Measurements from ENCODE around the gene SLC34A2.
"Not testable (repeated sequence)": the region's sequence is repeated elsewhere in the genome, so short reads cannot be mapped to it uniquely, and the experiment has no call there.

SLC34A2 gene

DNA sequence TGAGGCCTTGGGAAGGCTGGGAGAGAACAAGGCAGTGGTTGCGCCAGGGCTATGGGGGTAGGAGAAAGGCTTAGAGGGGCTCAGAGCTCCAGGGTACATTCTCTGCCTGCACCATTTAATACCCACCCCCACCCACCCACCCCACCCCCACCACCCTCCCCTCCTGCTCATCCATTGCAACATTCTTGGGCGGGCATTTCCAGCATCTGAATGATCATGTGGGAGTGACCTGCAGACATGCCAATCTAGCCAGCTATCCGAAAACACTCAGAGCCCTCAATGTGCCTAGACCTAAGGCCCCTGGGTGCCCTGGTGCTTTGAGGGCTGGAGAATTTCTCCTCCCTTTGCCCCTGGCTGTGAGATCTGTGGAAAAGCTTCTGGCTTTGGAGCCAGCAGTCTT, 3.1 kb downstream of the SLC34A2 start:
- H3K27ac ChIP-seq: no peak overlapping the region
- no peak overlapping the region for H3K4me3 ChIP-seq

DNA sequence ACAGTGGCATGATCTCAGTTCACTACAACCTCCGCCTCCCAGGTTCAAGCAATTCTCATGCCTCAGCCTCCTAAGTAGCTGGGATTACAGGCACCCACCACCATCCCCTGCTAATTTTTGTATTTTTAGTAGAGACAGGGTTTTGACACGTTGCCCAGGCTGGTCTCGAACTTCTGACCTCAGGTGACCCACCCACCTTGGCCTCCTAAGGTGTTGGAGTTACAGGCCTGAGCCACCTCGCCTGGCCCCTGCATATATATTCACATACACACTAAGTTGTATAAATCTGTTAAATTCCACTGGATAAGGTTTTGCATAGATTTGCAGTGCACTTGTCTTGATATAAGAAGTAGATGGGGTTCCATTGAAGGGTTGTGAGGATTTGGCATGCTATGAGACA, 5.8 kb downstream of the SLC34A2 start:
- H3K4me3 ChIP-seq, H3K27ac ChIP-seq: not testable (repeated sequence)

DNA sequence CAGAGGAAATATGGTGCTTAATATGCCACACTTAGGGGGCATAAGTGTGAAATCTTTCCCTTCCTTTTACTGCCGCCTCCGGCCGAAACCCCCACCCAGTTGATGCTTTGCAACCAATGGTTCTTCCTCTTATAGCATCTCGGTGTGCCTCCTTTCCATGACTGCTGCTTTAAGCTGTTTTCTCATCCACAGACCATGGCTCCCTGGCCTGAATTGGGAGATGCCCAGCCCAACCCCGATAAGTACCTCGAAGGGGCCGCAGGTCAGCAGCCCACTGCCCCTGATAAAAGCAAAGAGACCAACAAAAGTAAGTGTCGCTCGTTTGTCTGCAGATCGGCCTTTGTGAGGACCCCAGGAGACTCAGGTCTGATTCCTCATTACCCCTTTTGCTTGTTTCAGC, 6.7 kb downstream of the SLC34A2 start:
- Histone ChIP-seq H3K27ac (no peak overlapping the region), H3K4me3 (no peak overlapping the region)

DNA sequence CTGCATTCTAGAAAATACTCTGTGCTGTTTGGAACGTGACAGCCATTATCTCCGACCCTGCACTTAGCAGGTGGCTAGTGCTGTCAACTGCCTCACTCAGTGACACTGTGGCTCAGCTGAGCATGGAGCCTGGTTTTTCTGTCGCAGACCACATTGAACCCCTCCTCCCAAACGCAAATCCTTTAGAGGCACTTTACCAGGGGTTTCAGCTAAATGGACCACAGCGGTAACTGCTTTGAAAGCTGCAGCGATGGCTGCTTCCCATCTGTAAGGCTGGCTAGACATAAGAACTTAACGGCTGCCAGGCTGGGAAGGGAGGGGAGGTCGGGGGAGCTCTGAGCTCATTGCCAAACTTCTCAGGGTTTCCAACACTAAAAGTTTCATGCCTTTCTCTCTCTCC, 8.1 kb downstream of the SLC34A2 start:
- H3K27ac ChIP-seq: no peak overlapping the region
- H3K4me3 ChIP-seq: no peak overlapping the region

DNA sequence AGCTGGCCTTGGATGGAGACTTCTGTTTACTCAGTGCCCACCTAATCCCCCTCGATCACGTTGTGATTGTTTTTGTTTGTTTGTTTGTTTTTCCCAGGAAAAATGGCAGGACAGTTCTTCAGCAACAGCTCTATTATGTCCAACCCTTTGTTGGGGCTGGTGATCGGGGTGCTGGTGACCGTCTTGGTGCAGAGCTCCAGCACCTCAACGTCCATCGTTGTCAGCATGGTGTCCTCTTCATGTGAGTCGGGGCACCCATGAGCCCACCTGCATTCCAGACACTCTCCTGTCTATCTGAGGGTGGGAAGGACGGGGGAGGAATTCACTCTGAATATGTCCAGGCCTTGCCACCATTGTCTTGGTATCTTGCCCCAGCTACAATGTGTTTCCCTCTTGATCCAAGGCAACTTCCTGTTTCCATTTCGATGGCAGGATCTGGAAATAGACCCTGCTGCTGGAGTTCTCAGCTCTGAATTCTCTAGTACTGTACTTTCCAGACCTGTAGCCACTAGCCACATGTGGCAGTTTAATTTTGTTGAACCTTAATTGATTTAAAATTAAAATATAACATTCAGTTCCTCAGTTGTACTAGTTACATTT, 10.5 kb downstream of the SLC34A2 start:
- Histone ChIP-seq H3K27ac (no peak overlapping the region), H3K4me3 (no peak overlapping the region)

DNA sequence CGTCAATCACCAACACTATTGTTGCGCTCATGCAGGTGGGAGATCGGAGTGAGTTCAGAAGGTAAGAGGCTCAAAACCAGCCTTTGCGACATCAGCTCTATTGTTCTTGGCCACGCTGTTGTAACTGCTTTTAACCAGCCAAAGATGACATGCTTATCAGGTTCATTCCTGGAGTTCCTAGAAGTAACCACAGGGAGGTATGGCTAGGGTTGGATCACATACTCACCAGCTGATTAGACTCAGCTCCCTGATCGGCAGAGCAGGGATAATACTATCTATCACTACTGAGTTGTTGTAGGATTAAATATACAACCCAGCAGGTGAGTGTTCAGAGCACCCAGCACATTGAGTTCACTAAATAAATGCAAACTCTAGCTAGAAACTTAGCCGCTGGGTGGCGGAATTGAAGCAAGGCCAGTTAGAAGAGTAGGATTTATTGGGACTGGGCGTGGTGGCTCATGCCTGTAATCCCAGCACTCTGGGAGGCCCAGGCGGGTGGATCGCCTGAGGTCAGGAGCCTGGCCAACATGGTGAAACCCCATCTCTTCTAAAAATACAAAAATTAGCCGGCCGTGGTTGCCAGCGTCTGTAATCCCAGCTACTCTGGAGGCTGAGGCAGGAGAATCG, 12.4 kb downstream of the SLC34A2 start:
- H3K4me3 ChIP-seq: no peak overlapping the region
- H3K27ac ChIP-seq: no peak overlapping the region

DNA sequence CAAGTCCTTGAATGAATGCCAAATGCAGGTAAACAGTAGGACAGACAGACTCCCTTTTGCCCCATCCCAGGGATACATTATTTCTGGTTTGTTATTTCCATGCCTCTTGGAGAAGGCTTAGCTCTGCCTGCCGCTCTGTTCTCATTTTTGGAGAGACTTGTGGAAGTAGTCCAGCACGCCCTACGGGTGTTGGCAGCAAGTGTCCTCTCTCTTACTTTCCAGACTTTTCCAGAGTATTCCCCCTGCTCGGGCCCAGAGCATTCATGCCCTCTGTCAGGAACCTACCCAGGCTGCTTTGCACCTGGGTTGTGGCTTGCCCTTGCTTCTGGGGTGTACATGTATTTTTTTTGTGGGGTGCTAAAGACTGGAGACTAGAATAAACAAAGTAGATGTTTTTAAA, 15.3 kb downstream of the SLC34A2 start:
- Histone ChIP-seq H3K4me3 (no peak overlapping the region), H3K27ac (no peak overlapping the region)

DNA sequence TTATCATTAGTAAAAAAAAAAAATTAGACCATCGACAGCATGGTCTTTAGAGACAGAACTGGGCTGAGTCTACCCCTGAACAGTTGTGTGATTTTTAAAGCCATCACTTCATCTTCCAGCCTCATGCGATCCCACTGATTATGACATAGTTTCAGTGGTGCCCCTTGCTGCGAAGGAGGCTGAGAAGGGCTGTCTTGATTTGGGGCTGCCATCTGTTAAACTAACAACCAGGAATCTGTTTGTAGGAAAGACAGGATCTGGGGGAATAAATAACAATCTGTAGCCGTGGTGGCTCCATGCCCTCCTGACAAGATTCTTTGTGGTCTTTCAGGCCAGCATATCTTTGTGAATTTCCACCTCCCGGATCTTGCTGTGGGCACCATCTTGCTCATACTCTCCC, 17.1 kb downstream of the SLC34A2 start:
- Histone ChIP-seq H3K27ac (no peak overlapping the region), H3K4me3 (no peak overlapping the region)

DNA sequence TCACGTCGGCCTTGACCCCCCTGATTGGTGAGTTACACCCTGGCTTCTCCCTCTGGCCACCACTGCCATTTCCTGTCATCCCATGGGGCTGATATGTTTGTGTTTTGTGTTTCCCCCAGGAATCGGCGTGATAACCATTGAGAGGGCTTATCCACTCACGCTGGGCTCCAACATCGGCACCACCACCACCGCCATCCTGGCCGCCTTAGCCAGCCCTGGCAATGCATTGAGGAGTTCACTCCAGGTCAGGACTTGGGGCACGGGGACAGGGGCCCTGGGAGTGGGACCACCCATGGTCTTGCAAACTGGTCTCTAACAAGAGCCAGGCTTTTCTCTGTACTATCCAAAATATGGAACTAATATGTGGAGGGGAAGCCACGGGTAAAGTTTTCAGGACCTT, 18.7 kb downstream of the SLC34A2 start:
- H3K4me3 ChIP-seq: no peak overlapping the region
- H3K27ac ChIP-seq: no peak overlapping the region

DNA sequence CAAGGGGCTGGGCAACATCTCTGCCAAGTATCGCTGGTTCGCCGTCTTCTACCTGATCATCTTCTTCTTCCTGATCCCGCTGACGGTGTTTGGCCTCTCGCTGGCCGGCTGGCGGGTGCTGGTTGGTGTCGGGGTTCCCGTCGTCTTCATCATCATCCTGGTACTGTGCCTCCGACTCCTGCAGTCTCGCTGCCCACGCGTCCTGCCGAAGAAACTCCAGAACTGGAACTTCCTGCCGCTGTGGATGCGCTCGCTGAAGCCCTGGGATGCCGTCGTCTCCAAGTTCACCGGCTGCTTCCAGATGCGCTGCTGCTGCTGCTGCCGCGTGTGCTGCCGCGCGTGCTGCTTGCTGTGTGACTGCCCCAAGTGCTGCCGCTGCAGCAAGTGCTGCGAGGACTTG, 20.6 kb downstream of the SLC34A2 start:
- Histone ChIP-seq H3K27ac (no peak overlapping the region), H3K4me3 (no peak overlapping the region)

DNA sequence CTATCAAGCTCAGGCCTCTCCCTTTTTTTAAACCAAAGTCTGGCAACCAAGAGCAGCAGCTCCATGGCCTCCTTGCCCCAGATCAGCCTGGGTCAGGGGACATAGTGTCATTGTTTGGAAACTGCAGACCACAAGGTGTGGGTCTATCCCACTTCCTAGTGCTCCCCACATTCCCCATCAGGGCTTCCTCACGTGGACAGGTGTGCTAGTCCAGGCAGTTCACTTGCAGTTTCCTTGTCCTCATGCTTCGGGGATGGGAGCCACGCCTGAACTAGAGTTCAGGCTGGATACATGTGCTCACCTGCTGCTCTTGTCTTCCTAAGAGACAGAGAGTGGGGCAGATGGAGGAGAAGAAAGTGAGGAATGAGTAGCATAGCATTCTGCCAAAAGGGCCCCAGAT, 21.5 kb downstream of the SLC34A2 start:
- no peak overlapping the region for H3K27ac ChIP-seq

DNA sequence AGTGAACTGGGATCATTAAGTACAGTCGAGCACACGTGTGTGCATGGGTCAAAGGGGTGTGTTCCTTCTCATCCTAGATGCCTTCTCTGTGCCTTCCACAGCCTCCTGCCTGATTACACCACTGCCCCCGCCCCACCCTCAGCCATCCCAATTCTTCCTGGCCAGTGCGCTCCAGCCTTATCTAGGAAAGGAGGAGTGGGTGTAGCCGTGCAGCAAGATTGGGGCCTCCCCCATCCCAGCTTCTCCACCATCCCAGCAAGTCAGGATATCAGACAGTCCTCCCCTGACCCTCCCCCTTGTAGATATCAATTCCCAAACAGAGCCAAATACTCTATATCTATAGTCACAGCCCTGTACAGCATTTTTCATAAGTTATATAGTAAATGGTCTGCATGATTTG, 22.3 kb downstream of the SLC34A2 start:
- no peak overlapping the region for H3K27ac ChIP-seq
- H3K4me3 ChIP-seq: no peak overlapping the region

More for the DNA sequence above, 21.5 kb downstream of the SLC34A2 start:
- H3K4me3 ChIP-seq: no peak overlapping the region

DNA sequence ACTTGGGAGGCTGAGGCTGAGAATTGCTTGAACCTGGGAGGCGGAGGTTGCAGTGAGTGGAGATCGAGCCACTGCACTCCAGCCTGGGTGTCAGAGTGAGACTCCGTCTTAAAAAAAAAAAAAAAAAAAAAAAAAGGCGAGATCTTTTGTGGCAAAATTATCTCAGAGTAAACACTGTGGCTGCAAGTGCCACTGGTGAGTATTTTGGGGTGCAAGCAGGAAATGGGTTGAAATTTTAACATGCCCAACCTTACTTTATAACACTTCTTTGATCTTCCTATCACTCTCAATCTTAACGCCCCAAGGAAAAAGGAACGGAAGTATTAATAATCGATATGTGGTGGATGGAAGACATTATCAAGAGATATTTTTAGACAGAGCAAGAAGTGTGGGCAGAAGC, 32.1 kb downstream of the SLC34A2 start:
- Histone ChIP-seq H3K27ac (no peak overlapping the region), H3K4me3 (no peak overlapping the region)

DNA sequence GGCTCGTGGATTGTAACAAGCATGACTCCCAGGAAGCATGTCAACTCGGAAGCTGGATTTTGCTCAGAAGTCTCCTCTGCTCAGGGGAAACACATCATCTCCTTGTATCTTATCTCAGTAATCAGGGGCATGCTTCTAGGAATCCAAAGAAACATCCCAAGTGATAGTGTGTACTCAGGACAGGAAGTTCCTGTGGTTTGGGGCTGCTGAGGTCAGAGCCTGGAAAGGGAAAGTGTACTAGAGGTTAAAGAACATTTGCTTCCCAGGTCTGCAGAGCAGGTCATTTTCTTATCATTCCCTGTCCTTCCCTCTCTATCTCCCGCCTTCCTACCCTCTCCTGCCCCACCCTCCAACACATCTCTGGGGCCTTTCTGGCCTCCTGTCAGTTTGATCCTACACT, 38.8 kb downstream of the SLC34A2 start:
- no peak overlapping the region for H3K27ac ChIP-seq
- no peak overlapping the region for H3K4me3 ChIP-seq

DNA sequence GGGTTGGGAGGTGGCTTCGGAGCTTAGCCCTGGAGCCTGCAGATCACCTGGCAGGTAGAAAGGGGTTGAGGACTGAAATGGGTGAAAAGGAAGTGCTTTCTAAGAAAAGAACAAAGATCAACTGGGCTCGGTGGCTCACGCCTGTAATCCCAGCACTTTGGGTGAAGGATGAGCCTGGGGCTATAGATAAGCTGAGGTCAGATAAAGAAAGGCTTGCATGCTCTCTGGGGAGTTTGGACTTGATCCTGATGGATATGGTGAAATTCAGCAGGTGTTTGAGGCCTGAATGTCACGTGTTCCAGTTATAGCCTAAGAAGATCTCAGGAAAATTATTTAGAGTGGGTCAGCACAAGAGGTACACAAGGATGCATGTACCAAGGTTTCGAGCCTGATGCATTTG, 40.8 kb downstream of the SLC34A2 start:
- H3K27ac ChIP-seq: no peak overlapping the region
- H3K4me3 ChIP-seq: no peak overlapping the region

DNA sequence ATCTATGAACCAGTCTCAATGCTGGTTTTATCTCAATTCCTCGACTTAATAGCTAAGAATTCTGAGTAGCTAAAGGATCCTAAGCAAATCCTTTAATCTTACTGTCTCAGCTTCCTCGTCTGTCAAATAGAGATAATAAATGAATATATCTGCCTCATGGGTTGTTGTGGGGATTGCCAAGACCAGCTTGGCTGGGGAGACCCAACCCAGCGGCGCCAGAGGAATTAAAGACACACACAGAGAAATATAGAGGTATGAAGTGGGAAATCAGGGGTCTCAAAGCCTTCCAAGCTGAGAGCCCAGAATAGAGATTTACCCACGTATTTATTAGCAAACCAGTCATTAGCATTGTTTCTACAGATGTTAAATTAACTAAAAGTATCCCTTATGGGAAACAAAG, 41.9 kb downstream of the SLC34A2 start:
- no peak overlapping the region for H3K27ac ChIP-seq
- H3K4me3 ChIP-seq: no peak overlapping the region

DNA sequence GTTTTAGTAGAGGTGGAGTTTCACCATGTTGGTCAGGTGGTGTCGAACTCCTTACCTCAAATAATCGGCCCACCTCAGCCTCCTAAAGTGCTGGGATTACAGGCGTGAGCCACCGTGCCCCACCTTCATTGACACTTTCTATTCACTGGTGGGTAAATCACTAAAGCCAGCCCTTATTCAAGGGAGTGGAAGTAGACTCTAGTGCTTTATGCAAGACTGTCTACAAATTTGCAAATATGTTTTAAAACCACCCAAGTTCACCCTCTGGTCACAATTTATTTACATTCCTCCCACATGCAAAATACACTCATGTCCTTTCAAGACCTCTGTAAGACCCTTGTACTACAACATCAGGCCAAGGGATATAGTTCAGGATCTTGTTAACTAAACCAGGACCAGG, 45.0 kb downstream of the SLC34A2 start:
- Histone ChIP-seq H3K27ac (no peak overlapping the region), H3K4me3 (no peak overlapping the region)

DNA sequence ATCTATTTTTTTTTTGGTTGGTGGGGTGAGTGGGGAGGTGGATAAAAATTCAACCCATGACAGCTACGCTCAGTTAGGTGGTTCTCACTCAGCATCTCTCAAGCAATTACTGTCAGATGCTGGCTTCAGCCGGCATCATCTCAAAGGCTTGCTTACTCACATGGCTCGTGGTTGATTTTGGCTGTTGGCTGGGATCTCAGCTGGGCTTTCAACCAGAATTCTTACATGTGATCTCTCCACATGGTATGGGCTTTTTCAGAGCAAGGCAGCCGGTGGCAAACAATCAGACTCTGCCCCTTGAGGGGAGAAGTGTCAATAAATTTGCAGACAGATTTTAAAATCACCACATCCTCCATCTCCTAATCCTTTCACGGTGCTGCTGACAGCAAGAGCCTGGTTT, 47.2 kb downstream of the SLC34A2 start:
- no peak overlapping the region for H3K27ac ChIP-seq
- H3K4me3 ChIP-seq: no peak overlapping the region

DNA sequence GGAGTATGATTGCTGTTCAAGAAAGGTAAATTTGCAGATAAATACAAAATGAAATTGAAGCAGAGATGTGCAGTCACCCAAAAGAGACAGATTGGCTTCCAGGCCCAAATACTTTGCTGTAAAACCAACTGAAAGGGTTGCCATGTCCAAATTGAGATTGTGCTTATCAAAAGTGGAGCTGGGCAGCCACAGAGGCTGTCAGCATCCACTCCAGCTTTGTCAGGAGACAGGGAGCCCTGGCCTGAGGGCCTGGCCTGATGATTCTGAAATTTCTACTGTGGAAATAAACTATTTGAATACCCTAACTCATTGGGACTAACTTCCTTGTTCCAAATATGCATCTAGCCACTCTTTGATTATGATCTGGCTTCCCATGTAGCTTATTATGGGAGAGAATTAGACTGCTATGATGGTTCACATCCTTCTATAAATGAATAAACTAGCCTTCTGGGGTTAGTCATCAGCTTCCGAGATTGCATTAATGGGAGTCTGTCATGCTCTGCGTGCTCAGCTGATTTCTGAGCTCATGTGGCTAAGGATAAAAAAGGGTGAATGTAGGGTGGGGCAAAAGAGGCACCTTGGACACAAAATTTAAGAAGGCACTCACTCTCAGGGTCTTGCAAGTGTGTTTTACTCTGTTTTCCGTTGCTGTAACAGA, 48.2 kb downstream of the SLC34A2 start:
- no peak overlapping the region for H3K27ac ChIP-seq
- no peak overlapping the region for H3K4me3 ChIP-seq

DNA sequence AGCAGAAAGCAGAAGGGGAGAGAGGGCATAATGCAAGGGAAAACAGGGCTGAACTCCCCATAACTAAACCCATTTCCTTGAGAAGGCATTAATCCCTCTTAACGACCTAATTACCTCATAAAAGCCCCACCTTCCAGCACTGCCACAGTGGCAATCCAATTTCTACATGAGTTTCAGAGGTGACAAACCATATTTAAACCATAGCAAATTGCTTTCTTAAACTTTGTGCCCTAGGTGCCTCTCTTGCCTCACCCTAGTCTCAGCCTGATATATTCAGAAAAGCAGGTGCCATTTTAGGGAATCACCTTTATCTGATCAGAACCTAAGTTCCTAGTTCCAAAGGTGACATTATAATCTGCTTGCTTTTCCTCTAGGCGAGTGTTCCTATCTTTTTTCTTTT, 48.9 kb downstream of the SLC34A2 start:
- no peak overlapping the region for H3K27ac ChIP-seq
- H3K4me3 ChIP-seq: no peak overlapping the region

DNA sequence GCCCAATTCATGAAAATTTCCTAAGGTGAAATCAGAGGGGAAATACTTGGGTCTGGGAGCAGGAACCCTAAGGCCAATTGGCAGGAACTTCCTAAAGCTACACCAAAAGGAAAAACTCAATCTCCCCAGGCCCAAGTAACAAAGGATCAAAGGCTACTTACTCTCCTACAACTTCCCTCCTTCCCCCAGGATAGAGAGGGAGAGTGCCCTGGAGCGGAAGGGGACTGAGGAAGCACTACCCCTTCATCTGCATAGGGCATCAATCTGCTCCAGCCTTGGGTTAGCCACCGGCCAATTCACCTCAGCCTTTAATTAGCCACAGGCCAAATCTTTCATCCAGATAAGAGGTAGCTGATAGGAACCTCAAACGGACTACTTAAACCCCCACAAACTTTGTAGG, 55.0 kb downstream of the SLC34A2 start:
- no peak overlapping the region for H3K27ac ChIP-seq
- no peak overlapping the region for H3K4me3 ChIP-seq

DNA sequence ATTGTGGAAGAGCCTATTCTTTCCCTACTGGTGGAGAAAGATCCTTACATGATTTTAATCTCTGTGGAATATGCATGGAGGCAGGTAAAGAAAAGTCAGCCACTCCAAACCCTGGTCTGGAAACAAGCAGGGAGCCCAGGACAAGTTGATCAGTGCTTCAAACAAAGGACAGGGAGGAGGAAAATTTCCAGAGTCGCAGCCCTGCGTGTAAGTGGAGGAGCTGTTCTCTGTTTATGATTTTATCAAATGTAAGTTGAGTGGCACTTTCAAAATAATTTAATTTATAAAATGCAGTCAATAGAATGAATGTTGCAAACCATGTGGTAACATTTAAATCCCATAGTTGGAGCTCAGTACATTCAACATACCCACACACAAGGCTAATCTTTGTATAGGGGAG, 57.0 kb downstream of the SLC34A2 start:
- Histone ChIP-seq H3K27ac (no peak overlapping the region), H3K4me3 (no peak overlapping the region)

Data from skin epidermis (tissue), 12 donors.